GM21576 (cell line): ENCODE measurements around the gene ZNF143.
"Not testable (repeated sequence)": the region's sequence is repeated elsewhere in the genome, so short reads cannot be mapped to it uniquely, and the experiment has no call there.

Source experiments
- ATAC-seq: cut with Tn5 transposase; IDR thresholded peaks from one replicate; pipeline ENCODE4 v1.9.1; 2021; ENCODE audit warnings: mild to moderate bottlenecking, moderate library complexity; ENCODE audit not compliant: unreplicated experiment

Gene ZNF143

GRCh38 chr11:9495803-9496514, 35.1 kb downstream of the ZNF143 start:
- ATAC-seq = no peak

GRCh38 chr11:9498457-9499078, 37.8 kb downstream of the ZNF143 start:
- no peak for ATAC-seq

- ATAC-seq = no peak
Observed at GRCh38 chr11:9506489-9507276, 45.9 kb downstream of the ZNF143 start.

- no peak for ATAC-seq
Observed at GRCh38 chr11:9507277-9507580, 46.4 kb downstream of the ZNF143 start.

GRCh38 chr11:9509041-9509440, 48.2 kb downstream of the ZNF143 start:
- no peak for ATAC-seq

GRCh38 chr11:9512370-9513019, 51.7 kb downstream of the ZNF143 start:
- ATAC-seq = no peak

- not testable (repeated sequence) for ATAC-seq
Observed at GRCh38 chr11:9514576-9514975, 53.8 kb downstream of the ZNF143 start.

GRCh38 chr11:9516113-9516512, 55.3 kb downstream of the ZNF143 start:
- ATAC-seq = no peak

- ATAC-seq = no peak
Observed at GRCh38 chr11:9518835-9519410, 58.1 kb downstream of the ZNF143 start.

- no peak for ATAC-seq
Observed at GRCh38 chr11:9524001-9524400, 63.2 kb downstream of the ZNF143 start.

GRCh38 chr11:9525116-9525515, 64.3 kb downstream of the ZNF143 start:
- ATAC-seq = no peak

- no peak for ATAC-seq
Observed at GRCh38 chr11:9527481-9528135, 66.8 kb downstream of the ZNF143 start.

GRCh38 chr11:9528136-9528501, 67.3 kb downstream of the ZNF143 start:
- ATAC-seq = no peak

- no peak for ATAC-seq
Observed at GRCh38 chr11:9528573-9529333, 67.9 kb downstream of the ZNF143 start.

GRCh38 chr11:9529334-9529650, 68.5 kb downstream of the ZNF143 start:
- ATAC-seq = no peak

- ATAC-seq = no peak
Observed at GRCh38 chr11:9530020-9530621, 69.3 kb downstream of the ZNF143 start.

GRCh38 chr11:9530901-9531625, 70.3 kb downstream of the ZNF143 start:
- ATAC-seq = no peak

- no peak for ATAC-seq
Observed at GRCh38 chr11:9533058-9533457, 72.2 kb downstream of the ZNF143 start.
